HCT116 (cell line): ENCODE results near the gene NOX1. TPM values are rescaled to one million over a fixed set of nuclear protein-coding genes. Genes with fewer than 3 reads are reported as not detected.

Experiments used
- ATAC-seq: fragments of 200-7000 bp; cut with Tn5 transposase; 2 replicates; pipeline ENCODE4 v1.9.1; 2020; ENCODE audit warnings: mild to moderate bottlenecking, moderate library complexity
- BruUV-seq: library from RNA; stranded (reverse); fragments of 400-500 nt; replicated peaks from 2 replicates; lab custom pipeline; 2021; lab: Mats Ljungman, UMichigan
- CTCF ChIA-PET: fragments of 300-600 bp; sonication (Branson Sonifier 250); formaldehyde crosslinking; loops from one replicate; lab custom pipeline; 2021; ENCODE audit warnings: antibody characterized with exemption; lab: Charles Lee
- POLR2A ChIA-PET: fragments of 300-600, 350-600 bp; sonication (Branson Sonifier 250); formaldehyde crosslinking; loops from one replicate; lab custom pipeline; 2021; ENCODE audit warnings: antibody characterized with exemption; lab: Charles Lee
- RAD21 ChIA-PET, 2 experiments: fragments of 300-600 bp; sonication (Branson Sonifier 250); formaldehyde crosslinking; loops; one replicate each; lab custom pipeline; 2023; ENCODE audit warnings: low total read pairs in 2 of 2; ENCODE audit not compliant: uncharacterized antibody in 2 of 2, unreplicated experiment in 2 of 2, low non-redundant PET in 1 of 2; lab: Charles Lee
- DNase-seq: peaks from one replicate; pipeline ENCODE4 v3.0.0-alpha.2; 2010; ENCODE audit warnings: low read depth, low spot score
- H2AFZ ChIP-seq: fragments of 200-600 bp; shearing (Covaris generic), sonication (generic); 2 replicates; pipeline ENCODE4 v1.6.1; 2017; ENCODE audit warnings: low read depth, mixed run types, mixed read lengths, antibody characterized with exemption, low read length; ENCODE audit not compliant: poor library complexity, severe bottlenecking
- H3K27ac ChIP-seq: 2 replicates; pipeline ENCODE4 v1.5.1; 2012; ENCODE audit warnings: low read depth, low read length
- H3K27me3 ChIP-seq: fragments of 200-600 bp; sonication (generic); 2 replicates; pipeline ENCODE4 v1.6.1; 2016; ENCODE audit warnings: mixed run types, low read length, mixed read lengths; ENCODE audit not compliant: insufficient read depth
- H3K36me3 ChIP-seq, 2 experiments: fragments of 200-500 bp in 1 of 2; fragments of 200-600 bp in 1 of 2; sonication (Bioruptor generic) in 1 of 2; sonication (generic) in 1 of 2; 2 replicates each; pipeline versions ENCODE4 v1.5.1 to v1.6.1; 2014 to 2016; ENCODE audit warnings: low read length in 2 of 2, inconsistent platforms in 1 of 2, mixed read lengths in 1 of 2, mixed run types in 1 of 2; ENCODE audit not compliant: insufficient read depth in 2 of 2, control insufficient read depth in 1 of 2
- H3K4me1 ChIP-seq, 2 experiments: fragments of 200-600 bp in 1 of 2; sonication (generic) in 1 of 2; 2 replicates each; pipeline versions ENCODE4 v1.5.1 to v1.6.1; 2012 to 2017; ENCODE audit warnings: low read length in 2 of 2, inconsistent platforms in 1 of 2, mild to moderate bottlenecking in 1 of 2, mixed read lengths in 1 of 2, mixed run types in 1 of 2, moderate library complexity in 1 of 2; ENCODE audit not compliant: insufficient read depth in 2 of 2, control insufficient read depth in 1 of 2
- H3K4me2 ChIP-seq: fragments of 200-600 bp; sonication (generic); 2 replicates; pipeline ENCODE4 v1.6.1; 2017; ENCODE audit warnings: mixed run types, low read length, mixed read lengths
- H3K4me3 ChIP-seq, 2 experiments: fragments of 200-600 bp in 1 of 2; sonication (generic) in 1 of 2; replicated peaks in 1 of 2; 2 replicates each; pipeline ENCODE4 v1.5.1; 2011 to 2016; ENCODE audit warnings: low read length in 2 of 2, control low read depth in 1 of 2, low read depth in 1 of 2, mild to moderate bottlenecking in 1 of 2, mixed read lengths in 1 of 2, mixed run types in 1 of 2
- H3K79me2 ChIP-seq: fragments of 200-600 bp; sonication (generic); 2 replicates; pipeline ENCODE4 v1.6.1; 2017; ENCODE audit warnings: mild to moderate bottlenecking, mixed run types, low read length, moderate library complexity, mixed read lengths; ENCODE audit not compliant: insufficient read depth
- H3K9ac ChIP-seq: fragments of 200-600 bp; sonication (generic); 2 replicates; pipeline ENCODE4 v1.6.1; 2016; ENCODE audit warnings: low read length, mixed read lengths
- H3K9me2 ChIP-seq: fragments of 200-600 bp; sonication (generic), shearing (Covaris generic); 2 replicates; pipeline ENCODE4 v1.6.1; 2017; ENCODE audit warnings: mixed run types, mild to moderate bottlenecking, moderate library complexity; ENCODE audit not compliant: insufficient read depth
- H3K9me3 ChIP-seq, 2 experiments: fragments of 200-500 bp in 1 of 2; fragments of 200-600 bp in 1 of 2; sonication (Bioruptor generic) in 1 of 2; sonication (generic) in 1 of 2; 2 replicates each; pipeline ENCODE4 v1.6.1; 2014 to 2017; ENCODE audit warnings: low read length in 2 of 2, mixed read lengths in 2 of 2, inconsistent platforms in 1 of 2, low read depth in 1 of 2, mild to moderate bottlenecking in 1 of 2, mixed run types in 1 of 2, moderate library complexity in 1 of 2; ENCODE audit not compliant: control insufficient read depth in 1 of 2, insufficient read depth in 1 of 2
- H4K20me1 ChIP-seq: fragments of 200-600 bp; sonication (generic), shearing (Covaris generic); 2 replicates; pipeline ENCODE4 v1.6.1; 2017; ENCODE audit warnings: mixed run types, mild to moderate bottlenecking, moderate library complexity; ENCODE audit not compliant: insufficient read depth
- ATF3 ChIP-seq: IDR thresholded peaks from 2 replicates; pipeline ENCODE4 v1.6.1; 2012
- CBX3 ChIP-seq: IDR thresholded peaks from 2 replicates; pipeline ENCODE4 v1.6.1; 2012; ENCODE audit warnings: low read depth
- EGR1 ChIP-seq: IDR thresholded peaks from 2 replicates; pipeline ENCODE4 v1.6.1; 2012; ENCODE audit warnings: low read depth
- EZH2 ChIP-seq: fragments of 200-600 bp; sonication (generic); IDR thresholded peaks from 2 replicates; pipeline ENCODE4 v1.6.1; 2017; ENCODE audit warnings: antibody characterized with exemption, mixed run types
- FOSL1 ChIP-seq: IDR thresholded peaks from 2 replicates; pipeline ENCODE4 v1.6.1; 2012; ENCODE audit warnings: low read depth
- POLR2AphosphoS5 ChIP-seq: IDR thresholded peaks from 2 replicates; pipeline ENCODE4 v1.6.1; 2011; ENCODE audit warnings: mild to moderate bottlenecking, low read depth, low read length, moderate library complexity
- SP1 ChIP-seq: IDR thresholded peaks from 2 replicates; pipeline ENCODE4 v1.6.1; 2012; ENCODE audit warnings: low read depth
- TCF7L2 ChIP-seq: IDR thresholded peaks from 2 replicates; pipeline ENCODE4 v1.7.0; 2011; ENCODE audit warnings: borderline replicate concordance, inconsistent platforms; ENCODE audit not compliant: insufficient read depth, insufficient read length; ENCODE audit errors: extremely low read depth
- ZNF274 ChIP-seq: fragments of 200-500 bp; sonication (Bioruptor generic); IDR thresholded peaks from 2 replicates; pipeline ENCODE4 v1.6.1; 2014; ENCODE audit warnings: mild to moderate bottlenecking, low read depth, low read length, inconsistent platforms
- intact Hi-C: fragments of 100-400 bp; cut with micrococcal nuclease; formaldehyde crosslinking; loops from 2 replicates; pipeline ENCODE4 v1.10.0; 2022
- total RNA-seq: library from RNA; stranded (reverse); gene quantifications from one replicate; pipeline ENCODE4 v1.2.1, GENCODE V29; 2021; ENCODE audit not compliant: unreplicated experiment
- TF ChIP-seq, protein P1 (sequence below): IDR thresholded peaks from 2 replicates; pipeline ENCODE4 v1.6.1; 2011; ENCODE audit warnings: mild to moderate bottlenecking, low read length, moderate library complexity; ENCODE audit not compliant: insufficient replicate concordance; ENCODE audit errors: extremely low read depth

Gene NOX1
- total RNA-seq, 1 experiment from 2014 or later: not detected

GRCh38 chrX:100913111-100913510 lies 39.0 kb upstream of the NOX1 start:
- peaks cover 0 to 6% of the 10 kb centered on the region in 2 experiments; a peak in 1 of 4 replicates for H3K4me1 ChIP-seq
- no peak for ATAC-seq
- no TSS peak for BruUV-seq
- H4K20me1 ChIP-seq: no peaks in the 10 kb centered on the region
- no peaks in the 10 kb centered on the region for H3K27me3 ChIP-seq
- no peak for DNase-seq
- no peak overlapping the region for H3K27ac ChIP-seq
- intact Hi-C loops: no loop called here
- H3K9me3 ChIP-seq: no peaks in the 10 kb centered on the region
- H3K9me2 ChIP-seq: no peaks in the 10 kb centered on the region
- no peak overlapping the region for H2AFZ ChIP-seq
- no peak overlapping the region for H3K4me2 ChIP-seq
- no peak overlapping the region for H3K9ac ChIP-seq
- no peaks in the 10 kb centered on the region for H3K36me3 ChIP-seq
- TF ChIP-seq SP1 (no peak), POLR2AphosphoS5 (no peak), EZH2 (no peak), CBX3 (no peak), FOSL1 (no peak), EGR1 (no peak), TCF7L2 (no peak), ZNF274 (no peak), ATF3 (no peak)
- TF ChIP-seq, protein P1, sequence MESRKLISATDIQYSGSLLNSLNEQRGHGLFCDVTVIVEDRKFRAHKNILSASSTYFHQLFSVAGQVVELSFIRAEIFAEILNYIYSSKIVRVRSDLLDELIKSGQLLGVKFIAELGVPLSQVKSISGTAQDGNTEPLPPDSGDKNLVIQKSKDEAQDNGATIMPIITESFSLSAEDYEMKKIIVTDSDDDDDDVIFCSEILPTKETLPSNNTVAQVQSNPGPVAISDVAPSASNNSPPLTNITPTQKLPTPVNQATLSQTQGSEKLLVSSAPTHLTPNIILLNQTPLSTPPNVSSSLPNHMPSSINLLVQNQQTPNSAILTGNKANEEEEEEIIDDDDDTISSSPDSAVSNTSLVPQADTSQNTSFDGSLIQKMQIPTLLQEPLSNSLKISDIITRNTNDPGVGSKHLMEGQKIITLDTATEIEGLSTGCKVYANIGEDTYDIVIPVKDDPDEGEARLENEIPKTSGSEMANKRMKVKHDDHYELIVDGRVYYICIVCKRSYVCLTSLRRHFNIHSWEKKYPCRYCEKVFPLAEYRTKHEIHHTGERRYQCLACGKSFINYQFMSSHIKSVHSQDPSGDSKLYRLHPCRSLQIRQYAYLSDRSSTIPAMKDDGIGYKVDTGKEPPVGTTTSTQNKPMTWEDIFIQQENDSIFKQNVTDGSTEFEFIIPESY: no peak
- TF ChIP-seq, all 23 proteins: peak for 0
- Histone ChIP-seq H3K79me2 (no peaks in the 10 kb centered on the region), H3K4me3 (no peak overlapping the region)
- POLR2A ChIA-PET: no interaction called here
- CTCF ChIA-PET: no interaction called here
- RAD21 ChIA-PET: no interaction called here
